Measurements from ENCODE around the gene TENM4. TPM values are rescaled to one million over a fixed set of nuclear protein-coding genes. Genes with fewer than 3 reads are reported as not detected.

The TENM4 gene
- polyA plus RNA-seq, 2 of the 4 experiments (the other 2 are of a cell fraction): 0.06 to 0.31 TPM

- no peaks in the 10 kb centered on the region for H3K9me3 ChIP-seq
- TF ChIP-seq POLR2A (IDR thresholded peaks at IDR 0.05; ENCODE audit: low read length) (no peak), ELK1 (IDR thresholded peaks at IDR 0.05; ENCODE audit: low read depth, low read length) (no peak), USF2 (IDR thresholded peaks at IDR 0.05) (no peak), FOSB (CRISPR knock-in tag; IDR thresholded peaks at IDR 0.05) (no peak), KDM5A (IDR thresholded peaks at IDR 0.05) (no peak), MAFK (IDR thresholded peaks at IDR 0.05; ENCODE audit: partially characterized antibody) (no peak), SMC3 (IDR thresholded peaks at IDR 0.05) (no peak), RCOR1 (IDR thresholded peaks at IDR 0.05; ENCODE audit: low read depth, low read length) (no peak), GATA3 (IDR thresholded peaks at IDR 0.05; ENCODE audit: borderline replicate concordance) (no peak), POLR2AphosphoS2 (conservative IDR thresholded peaks at IDR 0.05; ENCODE audit: low read length) (no peak), RARB (CRISPR knock-in tag; IDR thresholded peaks at IDR 0.05) (no peak), NFE2L2 (conservative IDR thresholded peaks at IDR 0.05; ENCODE audit: low read length) (no peak), FOSL2 (IDR thresholded peaks at IDR 0.05) (no peak), FOSL2 (CRISPR knock-in tag; IDR thresholded peaks at IDR 0.05) (no peak)
- TF ChIP-seq, protein P1, sequence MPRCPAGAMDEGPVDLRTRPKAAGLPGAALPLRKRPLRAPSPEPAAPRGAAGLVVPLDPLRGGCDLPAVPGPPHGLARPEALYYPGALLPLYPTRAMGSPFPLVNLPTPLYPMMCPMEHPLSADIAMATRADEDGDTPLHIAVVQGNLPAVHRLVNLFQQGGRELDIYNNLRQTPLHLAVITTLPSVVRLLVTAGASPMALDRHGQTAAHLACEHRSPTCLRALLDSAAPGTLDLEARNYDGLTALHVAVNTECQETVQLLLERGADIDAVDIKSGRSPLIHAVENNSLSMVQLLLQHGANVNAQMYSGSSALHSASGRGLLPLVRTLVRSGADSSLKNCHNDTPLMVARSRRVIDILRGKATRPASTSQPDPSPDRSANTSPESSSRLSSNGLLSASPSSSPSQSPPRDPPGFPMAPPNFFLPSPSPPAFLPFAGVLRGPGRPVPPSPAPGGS (IDR thresholded peaks at IDR 0.05): no peak
- TF ChIP-seq, protein P2, sequence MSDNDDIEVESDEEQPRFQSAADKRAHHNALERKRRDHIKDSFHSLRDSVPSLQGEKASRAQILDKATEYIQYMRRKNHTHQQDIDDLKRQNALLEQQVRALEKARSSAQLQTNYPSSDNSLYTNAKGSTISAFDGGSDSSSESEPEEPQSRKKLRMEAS (IDR thresholded peaks at IDR 0.05): no peak
- TF ChIP-seq, protein P3, sequence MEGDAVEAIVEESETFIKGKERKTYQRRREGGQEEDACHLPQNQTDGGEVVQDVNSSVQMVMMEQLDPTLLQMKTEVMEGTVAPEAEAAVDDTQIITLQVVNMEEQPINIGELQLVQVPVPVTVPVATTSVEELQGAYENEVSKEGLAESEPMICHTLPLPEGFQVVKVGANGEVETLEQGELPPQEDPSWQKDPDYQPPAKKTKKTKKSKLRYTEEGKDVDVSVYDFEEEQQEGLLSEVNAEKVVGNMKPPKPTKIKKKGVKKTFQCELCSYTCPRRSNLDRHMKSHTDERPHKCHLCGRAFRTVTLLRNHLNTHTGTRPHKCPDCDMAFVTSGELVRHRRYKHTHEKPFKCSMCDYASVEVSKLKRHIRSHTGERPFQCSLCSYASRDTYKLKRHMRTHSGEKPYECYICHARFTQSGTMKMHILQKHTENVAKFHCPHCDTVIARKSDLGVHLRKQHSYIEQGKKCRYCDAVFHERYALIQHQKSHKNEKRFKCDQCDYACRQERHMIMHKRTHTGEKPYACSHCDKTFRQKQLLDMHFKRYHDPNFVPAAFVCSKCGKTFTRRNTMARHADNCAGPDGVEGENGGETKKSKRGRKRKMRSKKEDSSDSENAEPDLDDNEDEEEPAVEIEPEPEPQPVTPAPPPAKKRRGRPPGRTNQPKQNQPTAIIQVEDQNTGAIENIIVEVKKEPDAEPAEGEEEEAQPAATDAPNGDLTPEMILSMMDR (IDR thresholded peaks at IDR 0.05): no peak
- POLR2A ChIA-PET: no interaction called here
- H3K4me2 ChIP-seq: no peak overlapping the region
- H3K27ac ChIP-seq: no peak overlapping the region
- H3K4me3 ChIP-seq: no peak overlapping the region
- ATAC-seq (no peak), DNase-seq (ENCODE audit: low read depth in 1 of 2, low spot score in 1 of 2) (no peak), FAIRE-seq (no peak)
- H3K4me1 ChIP-seq: no peaks in the 10 kb centered on the region
- CTCF ChIA-PET: interaction anchor here (3.4 kb wide), 1 partner anchor 18 kb away, joined by 19 read pairs; no protein-coding TSS in a partner anchor
- WGBS (ENCODE audit: missing lambda C conversion rate): 84% methylated on average over 1 of the region's 1 CpG
These were observed 776.2 kb downstream of the TENM4 start for GRCh38 chr11:78664636-78665035.

GRCh38 chr11:78662811-78663210, 778.0 kb downstream of the TENM4 start:
- CTCF ChIA-PET: interaction anchor here (3.4 kb wide), 1 partner anchor 16 kb away, joined by 19 read pairs; no protein-coding TSS in a partner anchor
- 42% methylated on average over 2 of the region's 2 CpGs for WGBS (ENCODE audit: missing lambda C conversion rate)
- H3K9me3 ChIP-seq: no peaks in the 10 kb centered on the region
- DNase-seq (ENCODE audit: low read depth in 1 of 2, low spot score in 1 of 2) (no peak), ATAC-seq (no peak), FAIRE-seq (no peak)
- no peaks in the 10 kb centered on the region for H3K4me1 ChIP-seq
- no peak overlapping the region for H3K4me2 ChIP-seq
- POLR2A ChIA-PET: no interaction called here
- H3K4me3 ChIP-seq: no peak overlapping the region
- no peak for TF ChIP-seq USF2 (IDR thresholded peaks at IDR 0.05)
- TF ChIP-seq ZSCAN20 (CRISPR knock-in tag; IDR thresholded peaks at IDR 0.05): no peak
- no peak for TF ChIP-seq MYC (IDR thresholded peaks at IDR 0.05; ENCODE audit: borderline replicate concordance, low read length)
- TF ChIP-seq NPAS2 (CRISPR knock-in tag; IDR thresholded peaks at IDR 0.05; ENCODE audit: borderline replicate concordance): no peak
- no peak for TF ChIP-seq CHD2 (IDR thresholded peaks at IDR 0.05; ENCODE audit: low read length, partially characterized antibody)
- no peak for TF ChIP-seq MAFK (IDR thresholded peaks at IDR 0.05; ENCODE audit: partially characterized antibody)
- no peak overlapping the region for H3K27ac ChIP-seq
